Activated T-helper 2 cell treated with anti-CD3 and anti-CD28 coated beads, Interferon-gamma antibody, Interleukin-2, Interleukin-4, amounts not matched to agents 10 μg/mL and 5 μg/mL and 100 μg/mL, durations not matched to agents 14 hours and 24 hours and 36 hours (primary cell): ENCODE data around the gene ZNF536. TPM values are rescaled to one million over a fixed set of nuclear protein-coding genes. Genes with fewer than 3 reads are reported as not detected.

Source experiments
- DNase-seq: peaks from one replicate; pipeline ENCODE4 v3.0.0; 2021; ENCODE audit warnings: low spot score
- H3K27ac Mint-ChIP-seq: one replicate; pipeline ENCODE4 v1.8.0; 2021; ENCODE audit warnings: mixed read lengths
- H3K27me3 Mint-ChIP-seq: one replicate; pipeline ENCODE4 v1.8.0; 2021; ENCODE audit warnings: low read depth, mixed read lengths
- H3K36me3 Mint-ChIP-seq: one replicate; pipeline ENCODE4 v1.8.0; 2021; ENCODE audit warnings: low read depth, mixed read lengths
- H3K4me1 Mint-ChIP-seq: one replicate; pipeline ENCODE4 v1.8.0; 2021; ENCODE audit warnings: low read depth, mixed read lengths
- H3K4me3 Mint-ChIP-seq: one replicate; pipeline ENCODE4 v1.8.0; 2021; ENCODE audit warnings: low read depth, mild to moderate bottlenecking, moderate library complexity, mixed read lengths
- H3K9me3 Mint-ChIP-seq: one replicate; pipeline ENCODE4 v1.8.0; 2021; ENCODE audit warnings: mixed read lengths
- intact Hi-C: fragments of 100-400 bp; cut with micrococcal nuclease; formaldehyde crosslinking; loops from one replicate; pipeline ENCODE4 v1.15.1; 2023
- total RNA-seq: library from RNA; stranded (reverse); gene quantifications from 2 replicates; pipeline ENCODE4 v1.2.3, GENCODE V29; 2022

Gene ZNF536
- total RNA-seq, 1 donor from 2014 or later, result not detected

GRCh38 chr19:30580673-30581072, 208.5 kb downstream of the ZNF536 start:
- Mint-ChIP-seq H3K4me1 (no peaks in the 10 kb centered on the region), H3K36me3 (no peaks in the 10 kb centered on the region), H3K9me3 (no peaks in the 10 kb centered on the region), H3K27me3 (no peaks in the 10 kb centered on the region), H3K4me3 (no peak overlapping the region), H3K27ac (no peak overlapping the region)
- DNase-seq, result no peak
- intact Hi-C loops, result no loop called here

GRCh38 chr19:30584090-30584489, 211.9 kb downstream of the ZNF536 start:
- H3K4me1 Mint-ChIP-seq, result no peaks in the 10 kb centered on the region
- intact Hi-C loops, result no loop called here
- no peak overlapping the region for H3K27ac Mint-ChIP-seq
- H3K9me3 Mint-ChIP-seq, result no peaks in the 10 kb centered on the region
- no peaks in the 10 kb centered on the region for H3K36me3 Mint-ChIP-seq
- H3K4me3 Mint-ChIP-seq, result no peak overlapping the region
- no peaks in the 10 kb centered on the region for H3K27me3 Mint-ChIP-seq
- no peak for DNase-seq

GRCh38 chr19:30587869-30588268, 215.7 kb downstream of the ZNF536 start:
- H3K4me1 Mint-ChIP-seq, result no peaks in the 10 kb centered on the region
- no peak overlapping the region for H3K4me3 Mint-ChIP-seq
- H3K9me3 Mint-ChIP-seq, result no peaks in the 10 kb centered on the region
- H3K36me3 Mint-ChIP-seq, result no peaks in the 10 kb centered on the region
- H3K27ac Mint-ChIP-seq, result no peak overlapping the region
- no peak for DNase-seq
- no peaks in the 10 kb centered on the region for H3K27me3 Mint-ChIP-seq
- intact Hi-C loops, result no loop called here

- Mint-ChIP-seq H3K4me3 (no peak overlapping the region), H3K27ac (no peak overlapping the region), H3K4me1 (no peaks in the 10 kb centered on the region), H3K9me3 (no peaks in the 10 kb centered on the region), H3K36me3 (no peaks in the 10 kb centered on the region), H3K27me3 (no peaks in the 10 kb centered on the region)
- DNase-seq, result no peak
- intact Hi-C loops, result no loop called here
Observed at GRCh38 chr19:30590596-30591229, 218.5 kb downstream of the ZNF536 start.

- H3K27me3 Mint-ChIP-seq, result peaks cover 2% of the 10 kb centered on the region
- no peak overlapping the region for H3K27ac Mint-ChIP-seq
- no peak overlapping the region for H3K4me3 Mint-ChIP-seq
- H3K9me3 Mint-ChIP-seq, result no peaks in the 10 kb centered on the region
- intact Hi-C loops, result no loop called here
- no peak for DNase-seq
- H3K36me3 Mint-ChIP-seq, result no peaks in the 10 kb centered on the region
- no peaks in the 10 kb centered on the region for H3K4me1 Mint-ChIP-seq
Observed at GRCh38 chr19:30593356-30593755, 221.2 kb downstream of the ZNF536 start.

GRCh38 chr19:30593975-30594745, 222.0 kb downstream of the ZNF536 start:
- Mint-ChIP-seq H3K4me3 (no peak overlapping the region), H3K27me3 (peaks cover 2% of the 10 kb centered on the region), H3K4me1 (no peaks in the 10 kb centered on the region), H3K9me3 (no peaks in the 10 kb centered on the region), H3K36me3 (no peaks in the 10 kb centered on the region), H3K27ac (no peak overlapping the region)
- intact Hi-C loops, result no loop called here
- DNase-seq, result no peak

- Mint-ChIP-seq H3K36me3 (no peaks in the 10 kb centered on the region), H3K27me3 (peaks cover 2% of the 10 kb centered on the region), H3K27ac (no peak overlapping the region), H3K4me1 (no peaks in the 10 kb centered on the region), H3K4me3 (no peak overlapping the region), H3K9me3 (no peaks in the 10 kb centered on the region)
- intact Hi-C loops, result no loop called here
- no peak for DNase-seq
Observed at GRCh38 chr19:30596268-30596667, 224.1 kb downstream of the ZNF536 start.

GRCh38 chr19:30596813-30597399, 224.7 kb downstream of the ZNF536 start:
- intact Hi-C loops, result no loop called here
- H3K9me3 Mint-ChIP-seq, result no peaks in the 10 kb centered on the region
- no peaks in the 10 kb centered on the region for H3K4me1 Mint-ChIP-seq
- no peak for DNase-seq
- H3K4me3 Mint-ChIP-seq, result no peak overlapping the region
- H3K27ac Mint-ChIP-seq, result no peak overlapping the region
- no peaks in the 10 kb centered on the region for H3K36me3 Mint-ChIP-seq
- H3K27me3 Mint-ChIP-seq, result peaks cover 2% of the 10 kb centered on the region

GRCh38 chr19:30598688-30599087, 226.5 kb downstream of the ZNF536 start:
- no peaks in the 10 kb centered on the region for H3K4me1 Mint-ChIP-seq
- H3K27ac Mint-ChIP-seq, result no peak overlapping the region
- peaks cover 2% of the 10 kb centered on the region for H3K27me3 Mint-ChIP-seq
- intact Hi-C loops, result no loop called here
- DNase-seq, result no peak
- no peak overlapping the region for H3K4me3 Mint-ChIP-seq
- H3K9me3 Mint-ChIP-seq, result no peaks in the 10 kb centered on the region
- H3K36me3 Mint-ChIP-seq, result no peaks in the 10 kb centered on the region

- no peaks in the 10 kb centered on the region for H3K36me3 Mint-ChIP-seq
- intact Hi-C loops, result no loop called here
Observed at GRCh38 chr19:30602661-30603350, 230.6 kb downstream of the ZNF536 start.

GRCh38 chr19:30604657-30605056, 232.5 kb downstream of the ZNF536 start:
- no peaks in the 10 kb centered on the region for H3K4me1 Mint-ChIP-seq
- no peak overlapping the region for H3K27ac Mint-ChIP-seq

More at GRCh38 chr19:30602661-30603350, 230.6 kb downstream of the ZNF536 start:
- H3K4me1 Mint-ChIP-seq, result no peaks in the 10 kb centered on the region
- no peaks in the 10 kb centered on the region for H3K27me3 Mint-ChIP-seq
- no peaks in the 10 kb centered on the region for H3K9me3 Mint-ChIP-seq
- no peak overlapping the region for H3K27ac Mint-ChIP-seq
- no peak overlapping the region for H3K4me3 Mint-ChIP-seq
- no peak for DNase-seq

GRCh38 chr19:30605333-30605732, 233.1 kb downstream of the ZNF536 start:
- intact Hi-C loops, result no loop called here
- H3K4me1 Mint-ChIP-seq, result no peaks in the 10 kb centered on the region

More at GRCh38 chr19:30604657-30605056, 232.5 kb downstream of the ZNF536 start:
- H3K4me3 Mint-ChIP-seq, result no peak overlapping the region
- H3K9me3 Mint-ChIP-seq, result no peaks in the 10 kb centered on the region
- H3K27me3 Mint-ChIP-seq, result no peaks in the 10 kb centered on the region
- no peak for DNase-seq
- intact Hi-C loops, result no loop called here
- no peaks in the 10 kb centered on the region for H3K36me3 Mint-ChIP-seq

More at GRCh38 chr19:30605333-30605732, 233.1 kb downstream of the ZNF536 start:
- Mint-ChIP-seq H3K27me3 (no peaks in the 10 kb centered on the region), H3K4me3 (no peak overlapping the region), H3K27ac (no peak overlapping the region), H3K9me3 (no peaks in the 10 kb centered on the region), H3K36me3 (no peaks in the 10 kb centered on the region)
- DNase-seq, result no peak
